Right hindlimb (tissue), 1 donor: ENCODE measurements around the gene PRSS27.
"Not testable (repeated sequence)": the region's sequence is repeated elsewhere in the genome, so short reads cannot be mapped to it uniquely, and the experiment has no call there.

Experiments used
- DNase-seq: peaks from one replicate; pipeline ENCODE4 v3.0.0-alpha.2; 2018

The PRSS27 gene

GRCh38 chr16:2670017-2670416 lies 50.0 kb downstream of the PRSS27 start:
- DNase-seq, result peak; percentile 59

GRCh38 chr16:2669587-2669986 lies 50.4 kb downstream of the PRSS27 start:
- not testable (repeated sequence) for DNase-seq

- not testable (repeated sequence) for DNase-seq
Measured at GRCh38 chr16:2666671-2667070, 53.4 kb downstream of the PRSS27 start.

- DNase-seq, result no peak
Measured at GRCh38 chr16:2664574-2664982, 55.4 kb downstream of the PRSS27 start.

GRCh38 chr16:2663553-2664546 lies 56.2 kb downstream of the PRSS27 start:
- no peak for DNase-seq
